GM19438 (cell line): ENCODE data around the gene PHLDA2.

ENCODE experiments used
- ATAC-seq: cut with Tn5 transposase; IDR thresholded peaks from one replicate; pipeline ENCODE4 v1.9.1; 2021; ENCODE audit warnings: low read depth; ENCODE audit not compliant: unreplicated experiment

The PHLDA2 gene

GRCh38 chr11:2883979-2884815 lies 45.0 kb downstream of the PHLDA2 start:
- ATAC-seq: no peak

GRCh38 chr11:2883640-2883978 lies 45.6 kb downstream of the PHLDA2 start:
- ATAC-seq: no peak

GRCh38 chr11:2882396-2883110 lies 46.7 kb downstream of the PHLDA2 start:
- ATAC-seq: no peak

GRCh38 chr11:2881981-2882375 lies 47.2 kb downstream of the PHLDA2 start:
- ATAC-seq: no peak

GRCh38 chr11:2881076-2881980 lies 47.9 kb downstream of the PHLDA2 start:
- ATAC-seq: no peak

- ATAC-seq: no peak
Measured at GRCh38 chr11:2880646-2881045, 48.6 kb downstream of the PHLDA2 start.

GRCh38 chr11:2878782-2879181 lies 50.4 kb downstream of the PHLDA2 start:
- ATAC-seq: no peak
